Activated effector memory CD4-positive, alpha-beta T cell treated with Interleukin-2 at 50 U/mL for 16 hours (primary cell): Measurements from ENCODE around the gene TRIO.

Source experiments
- DNase-seq: peaks from one replicate; pipeline ENCODE4 v3.0.0-alpha.2; 2020

Gene TRIO

GRCh38 chr5:14252793-14253192 lies 109.7 kb downstream of the TRIO start:
- no peak for DNase-seq

- no peak for DNase-seq
Measured at GRCh38 chr5:14254686-14255085, 111.5 kb downstream of the TRIO start.

DNA sequence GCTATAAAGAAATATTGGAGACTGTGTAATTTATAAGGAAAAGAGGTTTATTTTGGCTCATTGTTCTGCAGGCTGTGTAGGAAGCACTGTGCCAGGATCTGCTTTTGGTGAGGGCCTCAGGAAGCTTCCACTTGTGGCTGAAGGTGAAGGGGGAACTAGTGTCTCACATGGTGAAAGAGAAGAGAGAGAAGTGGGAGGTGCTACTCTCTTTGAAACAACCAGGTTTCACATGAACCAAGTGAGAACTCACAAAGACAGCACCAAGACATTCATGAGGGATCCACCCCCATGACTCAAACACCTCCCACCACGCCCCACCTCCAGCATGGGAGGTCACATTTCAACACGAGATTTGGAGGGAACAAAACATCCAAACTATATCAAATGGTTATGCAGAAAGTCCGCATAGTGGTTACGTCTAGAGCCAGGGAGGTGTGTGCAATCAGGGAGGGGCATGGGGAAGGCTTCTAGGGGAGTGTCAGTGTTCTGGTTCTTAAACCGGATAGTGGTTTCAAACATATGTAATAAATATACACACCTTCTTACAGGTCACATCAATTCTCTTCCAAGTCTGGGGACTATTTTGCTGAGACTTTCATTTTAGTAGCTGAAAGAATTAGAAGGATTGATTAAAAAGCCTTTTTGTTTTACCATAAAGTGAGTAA lies 113.0 kb downstream of the TRIO start:
- no peak for DNase-seq

DNA sequence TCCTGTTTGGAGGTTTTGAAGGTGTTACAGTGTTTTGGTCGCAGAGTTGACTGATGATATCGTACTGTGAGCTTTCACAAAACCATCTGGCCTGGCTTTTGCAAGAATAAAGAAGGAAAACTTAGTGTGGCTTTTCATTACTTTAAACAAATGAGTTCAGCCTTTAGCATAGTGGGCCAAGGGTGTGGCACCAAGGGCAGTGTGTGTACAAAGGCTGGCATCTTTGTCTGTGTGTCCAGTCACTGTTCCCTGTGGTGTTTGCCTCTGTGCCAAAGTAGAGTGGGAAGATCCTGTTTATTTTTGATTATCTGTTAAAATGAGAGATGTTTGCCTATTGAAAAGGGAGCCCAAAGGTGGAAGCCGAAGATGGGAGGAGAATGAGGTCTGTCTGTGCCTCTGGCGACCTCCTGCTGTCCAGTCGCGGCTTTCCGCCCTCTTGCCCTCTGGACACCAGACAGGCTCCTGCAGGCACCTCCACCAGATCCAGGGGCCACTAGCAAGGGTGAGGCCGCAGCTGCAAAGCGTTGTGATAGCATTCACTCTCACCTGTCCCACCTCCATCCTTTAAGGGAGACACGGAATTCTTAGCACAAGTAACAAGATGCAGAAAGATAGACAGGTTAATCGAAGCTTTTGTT lies 113.7 kb downstream of the TRIO start:
- no peak for DNase-seq

DNA sequence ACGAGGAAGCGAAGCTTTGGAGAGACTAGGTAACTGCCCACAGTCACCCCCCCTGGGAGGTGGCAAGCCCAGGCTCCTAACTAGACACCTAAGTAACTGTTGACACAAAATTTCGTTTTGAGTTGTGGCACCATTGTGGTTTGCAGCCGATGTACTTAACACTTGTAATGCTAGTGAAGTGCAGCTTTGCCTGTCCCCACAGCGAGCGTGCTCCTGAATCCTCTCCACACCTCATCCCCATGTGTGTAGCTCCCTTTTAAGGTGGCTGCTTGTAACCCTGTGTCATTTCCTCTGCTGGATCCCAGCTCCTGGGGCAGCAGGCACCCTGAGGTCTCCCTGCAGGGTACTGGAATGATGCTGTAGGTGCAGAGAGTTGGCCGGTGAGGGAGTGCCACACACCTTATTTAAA lies 114.9 kb downstream of the TRIO start:
- DNase-seq = no peak

- DNase-seq = no peak
Measured at GRCh38 chr5:14258840-14259239, 115.7 kb downstream of the TRIO start.

- no peak for DNase-seq
Measured at GRCh38 chr5:14260637-14261036, 117.5 kb downstream of the TRIO start.

GRCh38 chr5:14261235-14261634 lies 118.1 kb downstream of the TRIO start:
- no peak for DNase-seq

GRCh38 chr5:14261856-14262611 lies 118.9 kb downstream of the TRIO start:
- DNase-seq = no peak

DNA sequence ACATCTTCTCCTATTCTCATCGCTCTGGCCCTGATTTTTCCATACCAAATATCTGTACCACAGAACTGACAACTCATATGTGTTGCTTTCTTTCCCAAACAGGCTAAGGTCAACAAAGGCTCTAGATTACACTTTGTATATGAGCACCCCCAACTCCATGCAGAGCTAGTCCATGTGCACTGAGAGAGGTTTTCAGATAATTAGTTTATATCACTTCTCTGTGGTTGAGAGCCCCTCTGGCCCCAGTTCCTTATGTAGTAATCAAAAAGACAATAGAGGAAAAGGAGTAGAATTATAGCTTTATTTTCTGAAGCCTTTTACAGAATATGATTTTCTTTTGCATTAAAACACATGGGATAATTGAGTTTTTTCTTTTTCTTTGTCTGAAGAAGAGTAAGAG lies 120.0 kb downstream of the TRIO start:
- no peak for DNase-seq

GRCh38 chr5:14263699-14264098 lies 120.6 kb downstream of the TRIO start:
- DNase-seq = no peak

GRCh38 chr5:14264605-14265316 lies 121.6 kb downstream of the TRIO start:
- peak; percentile 22 for DNase-seq

GRCh38 chr5:14265570-14265969 lies 122.4 kb downstream of the TRIO start:
- no peak for DNase-seq

GRCh38 chr5:14266171-14266570 lies 123.0 kb downstream of the TRIO start:
- no peak for DNase-seq

DNA sequence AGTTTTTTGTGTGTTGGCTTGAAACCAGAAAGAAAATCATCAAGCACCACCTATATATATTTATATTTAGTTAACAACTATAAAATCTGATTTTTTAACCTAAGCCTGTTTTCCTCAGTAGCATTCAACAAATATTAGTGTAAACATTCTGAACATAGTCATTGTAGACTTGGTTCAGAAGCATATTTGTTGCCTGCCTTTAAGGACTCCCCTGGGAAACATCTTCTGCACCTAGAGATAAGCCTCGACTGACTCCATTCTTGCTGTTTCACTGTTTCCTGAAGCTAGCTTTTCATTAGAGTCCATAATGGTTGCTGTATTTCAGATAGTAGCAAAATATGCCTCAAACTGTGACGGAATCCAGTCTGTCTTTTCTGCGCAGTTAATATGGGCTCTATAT lies 123.5 kb downstream of the TRIO start:
- DNase-seq = no peak

GRCh38 chr5:14267166-14267838 lies 124.2 kb downstream of the TRIO start:
- no peak for DNase-seq

GRCh38 chr5:14267991-14268708 lies 125.0 kb downstream of the TRIO start:
- no peak for DNase-seq

GRCh38 chr5:14268738-14269137 lies 125.6 kb downstream of the TRIO start:
- DNase-seq = no peak

DNA sequence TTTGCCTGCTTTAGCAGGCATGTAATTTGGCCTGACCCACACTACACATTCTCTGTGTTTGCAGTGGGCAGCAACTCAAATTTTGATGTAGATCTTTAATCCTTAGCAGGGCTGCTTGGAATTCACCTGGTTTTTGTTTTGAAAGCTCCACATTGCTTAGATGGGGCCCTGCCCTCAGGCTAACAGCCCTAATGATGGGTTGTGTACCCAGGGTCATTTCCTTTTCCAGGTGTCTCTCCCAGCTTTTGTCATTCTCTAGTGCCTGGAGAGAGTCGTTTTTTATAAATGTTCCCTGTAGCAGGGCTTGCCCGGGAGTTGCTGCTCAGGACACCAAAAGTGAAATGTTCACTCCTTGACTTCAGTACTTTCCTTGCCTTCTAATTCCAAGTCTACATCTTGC lies 126.3 kb downstream of the TRIO start:
- DNase-seq = no peak

- no peak for DNase-seq
Measured at GRCh38 chr5:14270209-14270702, 127.1 kb downstream of the TRIO start.

- DNase-seq = no peak
Measured at GRCh38 chr5:14272548-14273205, 129.5 kb downstream of the TRIO start.
